Hepatocyte (in vitro differentiated cells): ENCODE measurements around the gene CEBPE.

ENCODE experiments used
- EZH2 ChIP-seq: fragments of 200-600 bp; sonication (generic); IDR thresholded peaks from 2 replicates; pipeline ENCODE4 v1.6.1; 2016; ENCODE audit warnings: antibody characterized with exemption, mild to moderate bottlenecking, borderline replicate concordance
- TF ChIP-seq, protein P1 (sequence below): fragments of 200-600 bp; sonication (generic); IDR thresholded peaks from 2 replicates; pipeline ENCODE4 v1.5.1; 2016; ENCODE audit warnings: antibody characterized with exemption, mild to moderate bottlenecking; ENCODE audit not compliant: poor library complexity

DNA sequence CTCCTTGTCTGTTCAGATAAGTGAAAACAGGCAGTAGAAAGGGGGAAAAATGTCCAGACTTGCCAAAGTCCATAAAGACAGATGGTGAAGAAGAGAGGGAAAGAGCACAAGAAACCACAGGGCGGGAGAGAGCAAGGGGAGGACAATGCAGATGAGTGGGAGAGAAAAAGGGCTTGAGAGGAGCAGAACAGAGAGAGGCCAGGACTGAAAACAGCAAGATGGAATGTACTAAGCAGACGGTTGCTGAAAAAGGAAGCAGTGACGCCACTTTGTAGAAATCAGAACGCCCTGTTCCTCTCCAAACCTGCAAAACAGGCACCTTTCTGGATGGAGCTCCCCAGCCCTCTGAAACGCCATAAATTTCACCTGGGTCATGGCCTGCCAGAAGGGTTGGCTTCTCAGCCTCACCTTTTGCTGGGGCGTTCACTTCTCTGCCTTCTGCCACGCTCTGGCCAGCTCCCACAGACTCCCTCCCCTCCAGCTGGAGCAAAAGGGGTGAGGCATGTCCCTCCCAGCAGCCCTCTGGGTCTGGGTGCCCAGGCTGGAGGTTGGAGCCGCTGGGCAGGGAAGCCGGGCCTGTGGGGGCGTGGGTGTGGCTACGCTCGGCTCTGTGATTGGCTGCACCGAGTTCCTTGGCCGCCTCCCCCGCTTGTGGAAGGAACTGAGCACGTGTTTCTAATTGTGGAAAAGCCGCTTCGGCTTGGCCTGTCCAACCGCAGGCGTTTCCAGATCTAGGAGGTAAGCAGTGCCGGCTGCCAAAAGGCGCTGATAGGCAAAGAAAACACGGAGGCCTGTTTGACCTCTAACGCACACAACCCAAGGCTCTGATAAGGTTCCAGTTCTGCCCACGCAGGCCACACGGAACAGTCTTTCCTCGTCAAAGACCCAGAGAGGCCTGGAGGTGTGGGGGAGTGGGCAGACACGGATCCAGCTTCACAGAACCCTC lies 35.1 kb upstream of the CEBPE start:
- TF ChIP-seq, protein P1, sequence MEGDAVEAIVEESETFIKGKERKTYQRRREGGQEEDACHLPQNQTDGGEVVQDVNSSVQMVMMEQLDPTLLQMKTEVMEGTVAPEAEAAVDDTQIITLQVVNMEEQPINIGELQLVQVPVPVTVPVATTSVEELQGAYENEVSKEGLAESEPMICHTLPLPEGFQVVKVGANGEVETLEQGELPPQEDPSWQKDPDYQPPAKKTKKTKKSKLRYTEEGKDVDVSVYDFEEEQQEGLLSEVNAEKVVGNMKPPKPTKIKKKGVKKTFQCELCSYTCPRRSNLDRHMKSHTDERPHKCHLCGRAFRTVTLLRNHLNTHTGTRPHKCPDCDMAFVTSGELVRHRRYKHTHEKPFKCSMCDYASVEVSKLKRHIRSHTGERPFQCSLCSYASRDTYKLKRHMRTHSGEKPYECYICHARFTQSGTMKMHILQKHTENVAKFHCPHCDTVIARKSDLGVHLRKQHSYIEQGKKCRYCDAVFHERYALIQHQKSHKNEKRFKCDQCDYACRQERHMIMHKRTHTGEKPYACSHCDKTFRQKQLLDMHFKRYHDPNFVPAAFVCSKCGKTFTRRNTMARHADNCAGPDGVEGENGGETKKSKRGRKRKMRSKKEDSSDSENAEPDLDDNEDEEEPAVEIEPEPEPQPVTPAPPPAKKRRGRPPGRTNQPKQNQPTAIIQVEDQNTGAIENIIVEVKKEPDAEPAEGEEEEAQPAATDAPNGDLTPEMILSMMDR, result no peak
- no peak for TF ChIP-seq EZH2
